Erythroblast (primary cell): ENCODE data around the gene SAA1.

Source experiments
- GATA1 ChIP-seq: IDR thresholded peaks from 2 replicates; pipeline ENCODE4 v1.6.1; 2011; ENCODE audit warnings: low read depth, mild to moderate bottlenecking, control low read depth, low read length, moderate library complexity
- POLR2A ChIP-seq: IDR thresholded peaks from 2 replicates; pipeline ENCODE4 v1.6.1; 2011; ENCODE audit warnings: mild to moderate bottlenecking, low read length

DNA sequence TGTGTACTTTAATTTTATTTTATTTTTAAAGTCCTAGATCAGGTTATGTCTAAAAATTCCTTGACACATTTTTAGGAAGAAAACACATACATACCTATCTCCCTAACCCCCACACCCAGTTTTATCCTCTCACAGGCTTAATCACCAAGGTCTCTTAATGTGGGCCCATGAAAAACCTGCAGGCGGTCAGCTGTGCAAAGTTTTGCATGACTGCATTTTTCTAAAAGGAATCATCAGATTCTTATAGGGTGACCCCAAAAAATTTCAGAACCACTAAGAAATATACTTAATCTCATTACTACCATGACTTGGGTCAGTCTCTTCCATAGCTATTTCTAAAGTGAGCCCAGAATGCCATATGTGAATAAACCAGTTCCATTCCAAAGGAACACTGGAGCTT, 19.8 kb downstream of the SAA1 start:
- TF ChIP-seq POLR2A (no peak), GATA1 (no peak)
